MM.1S (cell line): Measurements from ENCODE around the gene PLEKHG4.

Source experiments
- EZH2 ChIP-seq: fragments of 300-600 bp; sonication (generic); optimal IDR thresholded peaks from 2 replicates; pipeline ENCODE3; 2017; ENCODE audit warnings: low read depth, mild to moderate bottlenecking, antibody characterized with exemption, low read length, mixed read lengths
- TF ChIP-seq, protein P1 (sequence below): fragments of 300-600 bp; sonication (generic); IDR thresholded peaks from 2 replicates; pipeline ENCODE4 v1.5.1; 2016; ENCODE audit warnings: antibody characterized with exemption, low read length, mixed read lengths

DNA sequence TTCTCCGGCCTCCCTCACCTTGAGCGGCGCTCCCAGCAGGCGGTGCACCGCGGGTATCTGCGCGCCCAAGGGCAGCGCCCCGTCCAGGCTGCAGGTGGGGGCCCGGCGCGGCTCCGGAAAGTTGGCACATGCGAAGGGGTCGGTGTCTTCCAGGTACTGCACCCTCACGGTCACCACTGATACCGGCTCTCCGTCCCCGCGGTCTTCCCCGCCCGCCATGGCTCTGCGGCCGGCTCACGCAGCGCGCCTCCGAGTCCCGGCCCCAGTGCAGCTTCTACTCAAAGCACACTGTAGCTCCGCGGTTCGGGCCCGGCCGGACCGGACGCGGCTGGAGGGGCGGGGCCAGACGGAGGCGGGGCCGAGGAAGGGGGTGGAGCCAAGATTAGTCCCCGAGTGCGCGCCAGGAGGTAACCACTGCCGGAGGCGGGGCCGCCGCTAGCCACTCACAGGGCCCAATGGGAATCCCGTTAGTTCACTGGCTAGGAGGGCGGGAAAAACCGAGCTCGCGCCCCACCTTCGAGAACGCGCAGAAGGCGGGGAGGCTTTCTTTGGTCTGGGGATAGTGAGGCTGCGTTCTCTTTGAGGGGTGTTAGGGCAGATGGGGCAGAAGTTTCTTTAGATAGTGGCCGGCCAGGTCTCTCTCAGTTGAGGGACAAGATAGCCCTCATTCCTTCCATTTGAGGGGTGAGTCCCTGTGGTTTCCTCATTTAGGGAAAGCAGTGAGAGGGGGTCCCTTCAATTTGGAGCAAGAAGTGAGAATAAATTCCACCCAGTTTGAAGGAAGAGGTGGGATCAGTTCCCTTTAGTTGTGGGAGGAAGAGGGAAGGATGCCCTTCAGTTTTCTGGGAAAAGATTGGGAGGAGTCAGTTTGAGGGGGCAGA lies 31.9 kb upstream of the PLEKHG4 start, which contains the start of gene FHOD1:
- TF ChIP-seq, protein P1, sequence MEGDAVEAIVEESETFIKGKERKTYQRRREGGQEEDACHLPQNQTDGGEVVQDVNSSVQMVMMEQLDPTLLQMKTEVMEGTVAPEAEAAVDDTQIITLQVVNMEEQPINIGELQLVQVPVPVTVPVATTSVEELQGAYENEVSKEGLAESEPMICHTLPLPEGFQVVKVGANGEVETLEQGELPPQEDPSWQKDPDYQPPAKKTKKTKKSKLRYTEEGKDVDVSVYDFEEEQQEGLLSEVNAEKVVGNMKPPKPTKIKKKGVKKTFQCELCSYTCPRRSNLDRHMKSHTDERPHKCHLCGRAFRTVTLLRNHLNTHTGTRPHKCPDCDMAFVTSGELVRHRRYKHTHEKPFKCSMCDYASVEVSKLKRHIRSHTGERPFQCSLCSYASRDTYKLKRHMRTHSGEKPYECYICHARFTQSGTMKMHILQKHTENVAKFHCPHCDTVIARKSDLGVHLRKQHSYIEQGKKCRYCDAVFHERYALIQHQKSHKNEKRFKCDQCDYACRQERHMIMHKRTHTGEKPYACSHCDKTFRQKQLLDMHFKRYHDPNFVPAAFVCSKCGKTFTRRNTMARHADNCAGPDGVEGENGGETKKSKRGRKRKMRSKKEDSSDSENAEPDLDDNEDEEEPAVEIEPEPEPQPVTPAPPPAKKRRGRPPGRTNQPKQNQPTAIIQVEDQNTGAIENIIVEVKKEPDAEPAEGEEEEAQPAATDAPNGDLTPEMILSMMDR = no peak
- no peak for TF ChIP-seq EZH2
